Activated T-cell treated with anti-CD3 and anti-CD28 coated beads for 4 hours (primary cell): ENCODE measurements around the gene ZNF845.
"Not testable (repeated sequence)": the region's sequence is repeated elsewhere in the genome, so short reads cannot be mapped to it uniquely, and the experiment has no call there.

ENCODE experiments used
- DNase-seq: peaks from one replicate; pipeline ENCODE4 v3.0.0-alpha.2; 2020

The ZNF845 gene

DNA sequence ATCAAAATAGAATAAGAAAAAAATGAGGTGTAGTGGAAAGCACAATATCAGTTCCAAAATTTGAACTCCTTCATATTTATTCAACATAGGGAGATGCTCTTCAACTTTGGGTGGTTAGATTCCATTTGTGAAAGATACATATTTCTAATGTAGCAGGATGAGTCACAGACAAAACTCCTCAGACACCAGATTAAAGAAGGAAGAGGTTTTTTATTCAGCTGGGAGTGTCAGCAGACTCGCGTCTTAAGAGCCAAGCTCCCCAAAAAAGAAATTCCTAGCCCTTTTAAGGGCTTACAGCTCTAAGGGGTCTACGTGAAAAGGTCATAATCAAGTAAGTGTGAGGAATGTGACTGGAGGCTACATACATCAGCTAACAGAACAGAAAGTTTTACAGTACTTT lies 54.6 kb downstream of the ZNF845 start:
- no peak for DNase-seq

DNA sequence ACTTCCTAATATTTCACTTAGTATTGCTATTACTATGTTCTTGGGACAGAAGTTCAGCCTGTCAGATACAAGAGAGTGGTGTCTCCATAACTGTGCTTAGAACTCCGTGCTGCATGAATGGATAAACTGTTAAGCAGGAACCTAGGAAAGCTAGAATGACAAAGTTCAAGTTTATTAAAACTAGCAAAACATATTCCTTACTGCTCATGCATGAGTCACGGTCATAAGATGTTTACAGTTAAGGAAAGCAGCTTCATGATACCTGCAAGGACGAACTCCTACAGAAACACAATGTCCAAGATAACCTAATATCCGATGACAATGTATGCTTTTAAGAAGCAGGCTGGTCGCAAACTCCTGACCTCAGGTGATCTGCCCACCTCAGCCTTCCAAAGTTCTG lies 55.4 kb downstream of the ZNF845 start:
- no peak for DNase-seq

DNA sequence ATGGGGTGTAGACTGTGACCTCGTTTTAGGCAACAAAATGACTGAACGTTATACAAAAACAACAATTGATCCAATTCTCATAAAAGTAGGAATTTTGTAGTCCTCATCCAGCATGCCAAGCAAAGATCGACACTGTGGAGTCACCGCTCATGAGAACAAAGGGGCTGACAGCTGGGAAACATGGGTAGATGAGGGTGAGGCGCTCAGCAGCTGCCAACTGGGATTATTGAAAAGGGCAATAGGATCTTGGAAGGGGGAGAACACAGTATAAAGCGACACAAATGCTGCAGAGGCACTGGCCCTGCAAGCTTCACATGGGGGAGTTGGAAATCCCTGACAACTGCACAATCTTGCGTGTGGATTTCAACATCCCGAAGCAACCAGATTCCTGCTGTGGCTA lies 56.0 kb downstream of the ZNF845 start:
- no peak for DNase-seq

DNA sequence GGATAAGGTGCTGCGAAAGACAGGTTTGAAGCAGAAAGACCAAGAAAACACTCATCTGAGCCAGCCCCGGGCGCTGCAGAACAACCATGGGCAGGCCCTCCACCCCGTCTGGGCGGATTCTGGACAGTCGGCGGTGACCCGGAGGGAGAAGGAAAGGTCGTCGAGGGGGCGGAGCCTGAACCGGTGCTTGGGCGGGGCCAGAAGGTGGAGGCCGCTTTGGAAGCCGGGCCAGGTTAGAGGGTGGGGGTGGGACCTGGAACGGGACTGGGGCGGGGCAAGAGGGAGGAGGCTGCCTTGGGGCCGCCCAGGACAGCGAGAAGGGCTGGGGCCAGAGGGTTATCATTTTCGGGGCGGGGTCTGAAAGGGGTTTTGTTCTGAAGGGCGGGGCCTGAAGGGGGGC lies 56.4 kb downstream of the ZNF845 start:
- DNase-seq: no peak

DNA sequence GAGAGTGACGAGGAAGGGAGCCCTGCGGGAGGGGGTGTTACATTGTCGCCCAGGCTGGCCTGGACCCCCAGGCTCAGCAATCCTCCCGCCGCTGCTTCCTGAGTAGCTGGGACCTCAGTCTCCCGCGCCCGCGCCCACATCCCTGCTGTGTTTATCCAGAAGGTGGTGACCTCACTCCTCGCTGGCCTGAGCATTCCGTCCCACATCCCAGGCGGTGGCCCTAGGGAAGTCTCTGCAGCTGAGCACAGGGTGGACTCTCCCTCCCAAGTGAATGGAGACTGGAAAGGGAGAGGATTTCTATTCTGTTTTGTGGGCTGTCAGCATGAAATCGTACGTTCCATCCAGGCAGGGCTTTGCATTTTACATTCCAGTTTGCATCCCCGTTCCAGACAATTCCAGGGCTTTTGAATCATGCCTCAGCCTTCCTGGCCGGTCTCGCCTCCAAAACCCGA lies 61.0 kb downstream of the ZNF845 start:
- DNase-seq: no peak

DNA sequence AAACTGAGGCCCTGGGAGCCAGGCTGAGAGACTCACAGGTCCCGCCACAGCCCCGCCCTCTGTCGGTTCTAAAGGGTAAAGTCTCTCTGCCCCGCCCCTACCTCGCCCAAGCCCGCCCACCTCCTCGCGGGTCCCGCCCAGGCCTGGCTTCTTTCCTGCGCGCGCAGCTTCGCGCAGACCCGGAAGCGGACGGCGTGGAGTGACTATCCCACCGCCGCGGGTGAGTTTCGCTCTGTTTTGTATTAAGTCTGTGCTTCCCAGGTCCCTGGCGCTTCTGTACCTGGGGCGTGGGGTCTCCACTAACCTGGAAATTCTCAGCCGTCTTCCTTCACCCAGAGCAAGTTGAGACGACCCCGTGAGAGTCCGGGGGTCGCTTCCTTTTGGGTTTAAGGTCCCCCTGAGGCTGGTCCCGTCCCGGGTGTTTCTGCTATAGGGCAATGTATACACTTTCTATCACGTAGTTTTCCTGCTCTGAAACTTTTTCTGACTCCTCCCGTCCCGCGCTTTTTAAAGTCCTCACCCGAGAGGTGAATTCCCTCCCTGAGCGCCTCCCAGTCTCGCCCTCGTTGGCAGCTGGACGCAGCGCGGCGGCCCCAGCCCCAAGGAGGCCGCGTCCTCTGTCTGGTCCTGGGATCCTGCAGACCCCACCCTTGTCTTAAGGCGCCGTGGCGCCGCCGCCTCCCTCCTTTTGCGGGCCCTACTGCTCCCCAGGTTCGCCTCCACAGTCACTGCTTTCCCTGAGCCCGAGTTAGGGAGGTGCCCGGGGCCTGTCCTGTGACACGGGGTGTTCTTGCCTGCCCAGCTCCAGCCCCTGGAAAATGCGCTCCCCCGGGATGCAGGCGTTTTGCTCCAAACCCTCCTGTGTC lies 61.7 kb downstream of the ZNF845 start, which contains the start of gene ZNF765:
Gene ZNF765, plus strand, starts transcription at position 176 of the 866 bp plus-strand sequence. CDS start 2,867 bp downstream, outside the sequence.
- DNase-seq: peak; percentile 98

DNA sequence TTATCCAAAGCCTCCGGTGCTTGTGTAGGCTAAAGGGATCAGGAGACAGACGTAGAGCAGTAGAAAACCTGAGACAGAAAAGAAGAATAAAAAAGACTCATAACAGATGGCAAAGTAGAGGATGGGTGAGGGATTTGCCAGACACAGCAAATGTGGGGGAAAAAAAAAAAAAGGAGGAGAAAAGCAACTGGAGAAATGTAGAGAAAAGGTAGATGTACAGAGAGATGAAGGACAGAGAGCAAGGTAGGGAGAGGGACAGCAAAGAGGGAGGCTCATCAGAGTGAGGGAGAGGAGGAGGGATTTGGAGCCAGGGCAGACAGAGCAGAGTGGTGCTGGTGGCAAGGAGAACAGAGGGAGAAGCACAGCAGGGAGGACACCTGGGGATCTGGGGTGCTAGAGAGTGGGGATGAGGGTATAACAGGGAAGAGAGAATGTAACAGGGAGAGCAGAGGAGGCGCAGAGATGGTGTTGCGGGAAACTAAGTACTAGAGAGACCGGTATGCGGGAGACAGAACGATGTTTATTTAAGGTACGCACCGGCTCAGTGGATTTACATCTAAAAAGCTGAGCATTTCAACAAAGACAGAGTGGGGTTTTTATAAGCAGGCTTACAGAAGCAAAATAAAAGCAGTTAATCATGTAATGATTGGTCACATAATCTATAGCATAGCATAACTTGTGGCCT lies 62.4 kb downstream of the ZNF845 start:
- DNase-seq: not testable (repeated sequence)

DNA sequence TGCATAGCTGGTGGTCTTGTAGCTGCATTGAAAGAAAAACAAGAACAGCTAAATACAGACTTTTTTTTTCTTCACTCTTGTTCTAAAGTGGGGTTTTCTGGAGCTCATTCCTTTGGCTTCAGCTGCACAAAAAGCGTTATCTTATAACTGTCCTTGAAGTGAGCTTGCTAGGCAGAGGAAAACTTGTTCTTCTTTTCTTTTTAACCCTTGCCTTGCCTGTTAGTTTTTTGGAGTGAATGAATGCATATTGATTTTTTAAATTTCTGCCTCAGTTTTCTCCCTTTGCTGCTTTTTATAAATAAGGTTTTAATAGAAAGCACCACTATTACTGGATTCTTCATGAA lies 62.9 kb downstream of the ZNF845 start:
- no peak for DNase-seq

DNA sequence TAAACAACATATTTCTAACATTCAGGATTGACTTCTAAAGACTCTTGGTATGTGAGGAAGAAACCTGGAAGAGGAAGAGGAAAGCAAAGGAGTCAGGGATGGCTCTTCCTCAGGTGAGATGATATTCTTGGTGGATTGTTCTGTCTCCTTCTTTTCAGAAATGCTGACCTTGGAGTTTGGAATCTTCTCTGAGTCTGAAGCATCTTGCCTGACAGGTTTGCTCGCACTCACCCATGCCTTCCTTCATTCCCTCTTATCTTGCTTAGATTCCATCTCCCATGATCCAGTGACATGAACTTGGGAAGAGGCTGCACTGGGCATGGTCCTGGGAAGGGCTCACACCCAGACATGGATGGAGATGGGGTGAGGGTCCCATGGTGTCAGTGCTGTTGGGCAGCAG lies 64.4 kb downstream of the ZNF845 start:
- DNase-seq: not testable (repeated sequence)
